H9 (cell line): ENCODE results near the gene ZWILCH. TPM values are rescaled to one million over a fixed set of nuclear protein-coding genes. Genes with fewer than 3 reads are reported as not detected.

Experiments
- DNase-seq: peaks from one replicate; pipeline ENCODE4 v3.0.0-alpha.2; 2017
- H2AFZ ChIP-seq: one replicate; pipeline ENCODE4 v1.6.1; 2013; ENCODE audit warnings: mild to moderate bottlenecking, low read length, control low read depth, moderate library complexity
- H2AK5ac ChIP-seq: 2 replicates; pipeline ENCODE4 v1.6.1; 2013; ENCODE audit warnings: low read length, control low read depth, mixed read lengths; ENCODE audit not compliant: insufficient read length
- H2BK120ac ChIP-seq: one replicate; pipeline ENCODE4 v1.6.1; 2013; ENCODE audit warnings: low read depth, mild to moderate bottlenecking, low read length, control low read depth, inconsistent platforms; ENCODE audit not compliant: poor library complexity, severe bottlenecking
- H2BK12ac ChIP-seq: 2 replicates; pipeline ENCODE4 v1.6.1; 2013; ENCODE audit warnings: low read length, control low read depth, mixed read lengths, low read depth; ENCODE audit not compliant: insufficient read length
- H2BK15ac ChIP-seq: 2 replicates; pipeline ENCODE4 v1.6.1; 2013; ENCODE audit warnings: low read depth, low read length, control low read depth
- H2BK20ac ChIP-seq: one replicate; pipeline ENCODE4 v1.6.1; 2013; ENCODE audit warnings: low read depth, mild to moderate bottlenecking, low read length, control low read depth, inconsistent platforms; ENCODE audit not compliant: poor library complexity, severe bottlenecking
- H2BK5ac ChIP-seq: 2 replicates; pipeline ENCODE4 v1.6.1; 2013; ENCODE audit warnings: low read length, control low read depth, mixed read lengths; ENCODE audit not compliant: insufficient read length
- H3K14ac ChIP-seq: 2 replicates; pipeline ENCODE4 v1.6.1; 2013; ENCODE audit warnings: low read length, control low read depth; ENCODE audit not compliant: insufficient read depth
- H3K18ac ChIP-seq: 2 replicates; pipeline ENCODE4 v1.6.1; 2013; ENCODE audit warnings: low read depth, mild to moderate bottlenecking, mixed read lengths, low read length, control low read depth; ENCODE audit not compliant: insufficient read length
- H3K23ac ChIP-seq: 2 replicates; pipeline ENCODE4 v1.6.1; 2013; ENCODE audit warnings: low read length, control low read depth, mixed read lengths, low read depth; ENCODE audit not compliant: insufficient read length
- H3K23me2 ChIP-seq: 2 replicates; pipeline ENCODE4 v1.6.1; 2013; ENCODE audit warnings: low read depth, mild to moderate bottlenecking, mixed read lengths, low read length, control low read depth; ENCODE audit not compliant: insufficient read length, poor library complexity, severe bottlenecking
- H3K27ac ChIP-seq: 2 replicates; pipeline ENCODE4 v1.5.1; 2013; ENCODE audit warnings: low read length, control low read depth, mixed read lengths, low read depth; ENCODE audit not compliant: insufficient read length
- H3K27me3 ChIP-seq: 2 replicates; pipeline ENCODE4 v1.6.1; 2013; ENCODE audit warnings: low read length, control low read depth, inconsistent platforms; ENCODE audit not compliant: insufficient read depth
- H3K4ac ChIP-seq: 2 replicates; pipeline ENCODE4 v1.6.1; 2013; ENCODE audit warnings: low read depth, mild to moderate bottlenecking, control low read depth, inconsistent platforms, low read length, moderate library complexity
- H3K4me1 ChIP-seq: 2 replicates; pipeline ENCODE4 v1.6.1; 2013; ENCODE audit warnings: low read length, control low read depth, inconsistent platforms; ENCODE audit not compliant: insufficient read depth
- H3K4me2 ChIP-seq: 2 replicates; pipeline ENCODE4 v1.6.1; 2013; ENCODE audit warnings: low read length, control low read depth, mixed read lengths; ENCODE audit not compliant: insufficient read length, insufficient read depth
- H3K56ac ChIP-seq: 2 replicates; pipeline ENCODE4 v1.6.1; 2013; ENCODE audit warnings: low read depth, mild to moderate bottlenecking, mixed read lengths, low read length, control low read depth; ENCODE audit not compliant: insufficient read length
- H3K79me1 ChIP-seq: 2 replicates; pipeline ENCODE4 v1.6.1; 2013; ENCODE audit warnings: low read depth, mild to moderate bottlenecking, moderate library complexity, low read length, control low read depth, inconsistent platforms; ENCODE audit not compliant: insufficient read depth, poor library complexity, severe bottlenecking
- H3K79me2 ChIP-seq: 2 replicates; pipeline ENCODE4 v1.6.1; 2013; ENCODE audit warnings: low read length, control low read depth, inconsistent platforms; ENCODE audit not compliant: insufficient read depth
- H3K9ac ChIP-seq: 2 replicates; pipeline ENCODE4 v1.6.1; 2013; ENCODE audit warnings: low read length, control low read depth, mixed read lengths; ENCODE audit not compliant: insufficient read length; ENCODE audit errors: extremely low read depth
- H3K9me3 ChIP-seq: one replicate; pipeline ENCODE4 v1.6.1; 2013; ENCODE audit warnings: low read depth, low read length, inconsistent platforms; ENCODE audit not compliant: control insufficient read depth
- H3T11ph ChIP-seq: one replicate; pipeline ENCODE4 v1.6.1; 2013; ENCODE audit warnings: mild to moderate bottlenecking, low read length, control low read depth, inconsistent platforms
- H4K20me1 ChIP-seq: one replicate; pipeline ENCODE4 v1.6.1; 2013; ENCODE audit not compliant: control insufficient read depth, insufficient read length, insufficient read depth
- H4K5ac ChIP-seq: 2 replicates; pipeline ENCODE4 v1.6.1; 2013; ENCODE audit warnings: low read depth, mild to moderate bottlenecking, mixed read lengths, low read length, control low read depth; ENCODE audit not compliant: insufficient read length
- H4K8ac ChIP-seq: replicated peaks from 2 replicates; pipeline ENCODE4 v1.6.1; 2013; ENCODE audit warnings: low read length, control low read depth, mixed read lengths, low read depth; ENCODE audit not compliant: insufficient read length
- H4K91ac ChIP-seq: 2 replicates; pipeline ENCODE4 v1.6.1; 2013; ENCODE audit warnings: low read depth, mild to moderate bottlenecking, moderate library complexity, mixed read lengths, low read length, control low read depth; ENCODE audit not compliant: insufficient read length
- H3K27ac Mint-ChIP-seq, 3 experiments: 2 replicates in 2 of 3; 3 replicates in 1 of 3; pipeline ENCODE4 v1.8.0; 2020 to 2021; ENCODE audit warnings: mixed read lengths in 3 of 3, mild to moderate bottlenecking in 1 of 3, moderate library complexity in 1 of 3
- H3K27me3 Mint-ChIP-seq: 2 replicates; pipeline ENCODE4 v1.8.0; 2021; ENCODE audit warnings: low read depth, mild to moderate bottlenecking, moderate library complexity, mixed read lengths
- H3K36me3 Mint-ChIP-seq, 3 experiments: 2 replicates in 2 of 3; 3 replicates in 1 of 3; pipeline ENCODE4 v1.8.0; 2020 to 2021; ENCODE audit warnings: low read depth in 3 of 3, mixed read lengths in 3 of 3; ENCODE audit not compliant: insufficient read depth in 1 of 3
- H3K4me1 Mint-ChIP-seq, 2 experiments: 2 replicates each; pipeline ENCODE4 v1.8.0; 2020; ENCODE audit warnings: mixed read lengths in 2 of 2
- H3K4me3 Mint-ChIP-seq, 2 experiments: 2 replicates in 1 of 2; 3 replicates in 1 of 2; pipeline ENCODE4 v1.8.0; 2020 to 2021; ENCODE audit warnings: mild to moderate bottlenecking in 2 of 2, mixed read lengths in 2 of 2, moderate library complexity in 1 of 2
- H3K9me3 Mint-ChIP-seq, 2 experiments: 2 replicates in 1 of 2; 3 replicates in 1 of 2; pipeline ENCODE4 v1.8.0; 2020; ENCODE audit warnings: mild to moderate bottlenecking in 2 of 2, mixed read lengths in 2 of 2, moderate library complexity in 1 of 2
- CTCF ChIP-seq: fragments of 200-600 bp; sonication (generic); conservative IDR thresholded peaks from 3 replicates; pipeline ENCODE4 v1.8.0; 2021; ENCODE audit warnings: antibody characterized with exemption, mild to moderate bottlenecking
- WGBS: extraction: QIAGEN DNeasy Blood & Tissue Kit; methylation state at CpG from one replicate; pipeline ENCODE4 v1.1.7; 2013; ENCODE audit warnings: missing lambda C conversion rate, low lambda C conversion rate, mixed read lengths; ENCODE audit not compliant: insufficient read length; ENCODE audit errors: extremely low coverage; 5-methylcytosine and 5-hydroxymethylcytosine counted together
- total RNA-seq: library from RNA; stranded (reverse); gene quantifications from 2 replicates; pipeline ENCODE4 v1.2.1, GENCODE V29; 2021

The ZWILCH gene
- total RNA-seq, 1 experiment from 2014 or later = 47.2 TPM

- Histone ChIP-seq H2AFZ (no peak overlapping the region), H3K27me3 (no peaks in the 10 kb centered on the region), H3K18ac (no peak overlapping the region), H2BK12ac (no peak overlapping the region), H3K79me1 (no peaks in the 10 kb centered on the region), H3K23me2 (no peaks in the 10 kb centered on the region), H2AK5ac (no peak overlapping the region), H2BK5ac (no peak overlapping the region), H4K8ac (no peak overlapping the region), H4K5ac (no peak overlapping the region), H3K4ac (no peak overlapping the region), H3T11ph (no peak overlapping the region), H3K9me3 (no peaks in the 10 kb centered on the region), H2BK15ac (no peak overlapping the region), H3K14ac (no peak overlapping the region), H2BK120ac (no peak overlapping the region), H3K4me2 (no peak overlapping the region), H3K4me1 (no peaks in the 10 kb centered on the region), H3K27ac (no peak overlapping the region), H2BK20ac (no peak overlapping the region), H4K20me1 (no peaks in the 10 kb centered on the region), H3K9ac (no peak overlapping the region), H3K79me2 (no peaks in the 10 kb centered on the region), H3K23ac (no peak overlapping the region), H4K91ac (no peak overlapping the region), H3K56ac (no peak overlapping the region)
- Mint-ChIP-seq H3K4me1 (peaks cover 3 to 8% of the 10 kb centered on the region in 2 experiments; a peak in 3 of 4 replicates), H3K27me3 (no peaks in the 10 kb centered on the region), H3K4me3 (no peak overlapping the region), H3K9me3 (no peaks in the 10 kb centered on the region), H3K36me3 (no peaks in the 10 kb centered on the region), H3K27ac (no peak overlapping the region)
- no peak for DNase-seq
- WGBS = no CpG with 5 or more reads among the region's 5 CpGs
- TF ChIP-seq CTCF = no peak
Observed at GRCh38 chr15:66594836-66595235, 89.7 kb downstream of the ZWILCH start.
